ENCODE data around the gene OR6K3.
"Not testable (repeated sequence)": the region's sequence is repeated elsewhere in the genome, so short reads cannot be mapped to it uniquely, and the experiment has no call there.

Gene OR6K3, protein sequence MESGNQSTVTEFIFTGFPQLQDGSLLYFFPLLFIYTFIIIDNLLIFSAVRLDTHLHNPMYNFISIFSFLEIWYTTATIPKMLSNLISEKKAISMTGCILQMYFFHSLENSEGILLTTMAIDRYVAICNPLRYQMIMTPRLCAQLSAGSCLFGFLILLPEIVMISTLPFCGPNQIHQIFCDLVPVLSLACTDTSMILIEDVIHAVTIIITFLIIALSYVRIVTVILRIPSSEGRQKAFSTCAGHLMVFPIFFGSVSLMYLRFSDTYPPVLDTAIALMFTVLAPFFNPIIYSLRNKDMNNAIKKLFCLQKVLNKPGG

DNA sequence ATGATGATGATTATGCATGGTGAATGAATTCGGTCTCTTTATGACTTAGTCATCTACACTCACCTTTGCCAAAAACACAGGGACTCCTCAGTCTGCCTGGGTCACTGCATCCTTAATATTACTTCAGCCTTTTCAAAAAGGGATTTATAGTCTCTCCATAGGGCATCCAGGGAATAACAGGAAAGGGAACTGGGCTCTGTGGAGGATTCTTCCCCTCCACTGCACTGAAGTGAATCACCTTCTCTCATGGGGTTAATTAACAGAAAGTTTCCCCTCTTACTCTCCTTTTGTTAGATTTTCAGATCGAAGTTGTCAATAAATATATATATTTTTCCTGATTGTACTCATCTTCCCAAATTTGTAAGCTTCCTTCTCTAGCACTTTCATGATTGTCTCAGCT is at the start of gene OR6K3:
Gene OR6K3 (minus strand): TSS at position 101 of the 400 bp plus-strand sequence. CDS start 2,605 bp downstream, outside the sequence.
- DNase-seq: no peak

DNA sequence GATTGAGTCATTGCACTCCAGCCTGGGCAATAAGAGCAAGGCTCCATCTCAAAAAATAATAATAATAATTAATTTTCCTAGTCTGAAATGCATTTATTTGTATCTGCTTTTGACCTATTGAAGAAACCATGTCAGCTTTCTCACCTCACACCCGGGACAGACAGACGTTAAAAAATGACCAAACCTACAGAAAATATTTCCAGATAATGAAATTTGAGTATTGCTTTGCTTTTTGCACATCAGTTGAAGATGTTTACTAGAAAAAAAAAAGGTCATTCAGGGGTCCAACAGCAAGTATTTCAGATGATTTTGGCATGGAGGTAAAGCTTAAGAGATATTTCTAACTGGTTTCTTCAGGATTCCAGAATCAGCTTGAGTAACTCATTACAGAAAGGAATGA is 33.9 kb upstream of the OR6K3 start, which contains the start of gene OR6K6:
Gene OR6K6 (plus strand): TSS at position 301 of the 400 bp plus-strand sequence. CDS start 168 bp downstream, outside the sequence.
- no peak for DNase-seq

DNA sequence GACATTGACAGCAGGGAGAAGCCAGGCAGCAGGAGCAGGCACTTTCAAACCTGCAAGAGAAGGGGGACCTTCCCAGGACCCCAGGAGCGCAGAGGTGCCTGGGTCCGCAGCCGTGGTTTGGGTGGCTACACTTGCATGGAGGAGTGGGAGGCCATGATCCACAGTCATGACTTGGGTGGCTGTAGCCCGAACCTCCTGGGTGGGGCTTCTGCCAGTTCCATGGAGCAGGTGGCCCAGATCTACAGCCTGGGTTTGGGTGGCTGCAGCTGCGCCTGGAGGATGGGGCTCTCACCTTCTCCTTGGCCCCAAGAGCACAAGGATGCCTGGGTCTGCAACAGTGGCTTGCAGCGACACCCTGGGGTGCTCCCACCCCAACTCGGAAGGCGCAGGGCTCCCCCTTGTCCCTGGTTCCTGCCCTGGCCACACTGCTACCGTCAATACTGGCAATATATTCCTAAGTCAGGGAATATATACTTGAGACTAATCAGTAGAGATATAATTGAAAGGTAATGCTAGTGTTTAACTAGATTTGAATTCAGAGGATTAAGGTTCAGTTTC is 31.7 kb upstream of the OR6K3 start:
- no peak for DNase-seq

DNA sequence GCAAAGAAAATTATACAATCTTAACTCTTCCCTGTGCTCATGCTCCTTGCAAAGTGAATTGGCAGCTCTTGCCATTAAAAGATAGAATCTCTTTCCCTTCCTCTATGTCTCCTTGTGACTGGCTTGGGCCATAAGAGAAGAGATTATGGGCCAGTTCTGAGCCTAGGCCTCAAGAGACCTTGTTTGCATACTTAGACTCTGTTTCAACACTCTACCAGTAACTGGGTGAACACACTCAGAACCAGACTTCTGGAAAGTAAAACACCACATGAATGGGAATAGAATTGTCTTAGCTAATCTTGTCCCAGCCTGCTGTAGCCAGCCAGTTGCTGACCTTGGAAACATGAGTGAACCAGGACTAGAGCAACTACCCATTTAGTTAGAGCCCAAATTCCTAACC is 15.3 kb upstream of the OR6K3 start:
- no peak for DNase-seq

DNA sequence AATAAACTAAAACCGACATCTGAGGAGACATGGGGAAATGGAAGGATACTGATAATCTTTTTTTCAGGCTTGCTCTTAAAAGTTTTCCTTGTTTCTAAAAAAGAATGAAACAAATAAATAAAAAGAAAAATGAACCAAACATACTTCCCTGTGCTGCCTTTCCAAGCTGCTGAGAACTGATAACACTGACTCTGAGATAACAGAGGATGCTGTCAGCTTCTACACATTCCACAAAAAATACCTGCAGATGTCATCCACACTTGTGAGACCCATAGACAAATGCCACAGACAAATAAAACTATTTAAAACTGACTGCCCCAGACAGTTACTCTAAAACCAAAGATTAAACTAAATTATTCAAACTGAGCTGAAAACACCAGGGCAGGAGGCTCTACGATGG is 12.0 kb upstream of the OR6K3 start:
- no peak for DNase-seq

DNA sequence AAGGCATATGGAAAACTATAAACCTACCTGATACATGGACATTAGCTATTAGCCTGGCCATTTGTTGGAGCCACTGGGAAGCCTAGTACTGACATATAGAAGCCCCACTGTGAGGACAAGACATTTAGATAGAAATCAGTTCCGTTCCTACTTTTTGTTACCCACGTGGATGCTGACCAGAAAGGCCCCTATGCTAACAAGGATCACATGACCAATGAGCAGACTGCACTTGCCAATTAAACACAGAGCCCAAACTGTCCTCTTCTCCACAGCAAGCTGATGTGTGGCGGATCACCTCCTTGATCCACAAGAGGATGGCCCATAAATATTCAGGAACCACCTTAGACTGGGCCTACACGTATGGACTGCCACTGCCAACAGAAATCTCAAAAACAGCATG is 11.2 kb upstream of the OR6K3 start:
- DNase-seq: no peak

DNA sequence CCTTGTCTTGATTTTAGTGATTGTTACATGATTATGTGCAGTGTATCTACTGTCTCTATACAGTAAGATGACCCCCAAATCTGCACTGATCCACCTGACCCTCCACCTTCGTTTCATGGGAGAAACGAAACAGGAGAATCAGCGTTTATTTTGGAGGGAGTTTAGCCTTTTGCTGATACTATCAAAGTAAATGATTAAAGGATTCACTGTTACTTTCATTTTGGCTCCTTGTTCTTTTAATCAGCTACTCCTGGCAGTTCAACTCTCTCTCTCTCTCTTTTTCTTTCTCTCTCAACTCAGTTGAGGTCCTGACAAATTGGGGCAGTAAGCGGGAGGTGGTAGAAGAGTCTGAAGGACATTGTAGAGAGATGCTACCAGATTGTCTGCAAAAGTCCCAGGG is 9.9 kb upstream of the OR6K3 start:
- DNase-seq: no peak

DNA sequence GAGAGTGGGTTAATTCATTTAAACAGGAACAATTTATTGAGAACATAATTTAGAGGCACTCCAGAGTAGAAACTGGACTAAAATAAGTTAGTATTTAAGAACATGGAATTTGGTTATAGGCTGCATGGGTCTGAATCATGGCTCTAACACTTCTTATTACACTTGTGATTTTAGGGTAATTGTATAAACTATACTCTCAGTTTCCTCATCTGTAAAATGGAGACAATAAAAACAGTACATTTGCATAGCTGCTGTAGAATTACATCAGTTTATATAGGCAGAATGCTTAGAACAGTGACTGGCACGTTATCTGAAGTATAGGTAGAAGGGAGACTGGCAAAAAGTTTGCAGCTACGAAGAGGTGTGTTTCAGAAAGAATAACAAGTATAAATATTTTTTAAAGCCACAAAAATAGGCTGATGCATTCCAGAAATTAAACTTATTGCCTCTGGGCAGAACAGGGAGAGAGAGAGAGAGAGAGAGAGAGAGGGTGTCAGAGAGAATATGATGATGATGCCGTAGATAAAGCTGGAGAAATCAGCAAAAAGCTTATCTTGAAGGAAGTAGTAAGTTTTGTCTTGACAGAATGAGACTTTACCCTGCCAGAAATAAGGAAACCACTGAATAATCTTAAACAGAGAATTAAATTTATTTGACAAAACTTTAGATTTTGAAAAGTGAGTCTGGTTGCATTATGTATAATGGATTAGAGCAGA is 8.1 kb upstream of the OR6K3 start:
- no peak for DNase-seq

DNA sequence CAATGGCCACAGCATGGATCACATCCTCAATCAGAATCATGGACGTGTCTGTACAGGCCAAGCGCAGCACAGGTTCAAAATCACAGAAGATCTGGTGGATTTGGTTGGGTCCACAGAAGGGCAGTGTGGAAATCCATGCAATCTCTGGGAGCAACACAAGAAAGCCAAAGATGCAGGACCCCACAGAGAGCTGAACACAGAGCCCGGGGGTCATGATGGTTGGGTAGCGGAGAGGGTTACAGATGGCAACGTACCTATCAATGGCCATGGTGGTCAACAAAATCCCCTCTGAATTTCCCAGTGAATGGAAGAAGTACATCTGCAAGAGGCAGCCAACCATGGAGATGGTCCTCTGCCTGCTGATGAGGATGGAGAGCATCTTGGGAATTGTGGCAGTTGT is 3.9 kb upstream of the OR6K3 start:
- no peak for DNase-seq

DNA sequence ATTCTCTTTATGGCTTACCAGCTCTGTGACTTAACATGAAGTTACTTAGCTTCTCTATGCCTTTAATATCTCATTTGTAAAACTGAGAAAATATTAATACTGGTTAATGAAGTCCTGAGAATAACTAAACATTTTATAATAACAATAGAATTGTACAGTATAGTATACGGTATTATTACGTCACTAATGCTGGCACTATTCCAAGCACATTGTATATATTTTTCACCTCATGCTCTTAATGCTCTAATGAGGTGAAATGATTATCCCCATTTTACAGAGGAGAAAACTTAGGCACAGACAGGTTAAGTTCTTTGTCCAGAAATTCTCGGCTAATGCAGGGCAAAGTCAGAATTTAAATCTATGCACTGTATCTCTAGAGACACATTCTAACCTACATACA is 856 bp downstream of the OR6K3 start:
- DNase-seq: no peak

DNA sequence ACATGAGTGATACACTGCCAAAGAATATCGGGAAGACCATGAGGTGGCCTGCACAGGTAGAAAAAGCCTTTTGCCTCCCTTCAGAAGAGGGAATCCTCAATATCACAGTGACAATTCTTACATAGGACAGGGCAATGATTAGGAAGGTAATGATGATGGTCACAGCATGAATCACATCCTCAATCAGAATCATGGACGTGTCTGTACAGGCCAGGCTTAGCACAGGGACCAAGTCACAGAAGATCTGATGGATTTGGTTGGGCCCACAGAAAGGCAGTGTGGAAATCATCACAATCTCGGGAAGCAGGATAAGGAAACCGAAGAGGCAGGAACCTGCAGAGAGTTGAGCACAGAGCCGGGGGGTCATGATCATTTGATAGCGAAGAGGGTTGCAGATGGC is 3.2 kb downstream of the OR6K3 start:
- DNase-seq: no peak

DNA sequence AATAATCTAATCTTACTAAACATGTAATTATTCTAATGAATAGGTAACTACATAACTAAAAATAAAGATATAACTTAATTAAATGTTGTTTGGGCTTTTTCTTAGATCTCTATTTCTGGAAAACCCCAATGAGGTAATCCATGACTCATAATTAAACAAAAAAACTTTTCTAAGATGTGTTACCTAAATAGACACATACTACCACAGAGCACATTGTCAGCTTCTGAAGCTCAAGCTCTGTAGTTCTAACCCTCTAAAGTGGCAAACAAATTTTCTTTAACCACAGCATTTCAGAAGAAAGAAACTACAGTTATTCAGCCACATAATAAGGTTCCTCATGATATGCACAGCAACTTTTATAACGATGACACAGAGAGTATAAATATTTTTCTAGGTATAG is 4.2 kb downstream of the OR6K3 start:
- no peak for DNase-seq

DNA sequence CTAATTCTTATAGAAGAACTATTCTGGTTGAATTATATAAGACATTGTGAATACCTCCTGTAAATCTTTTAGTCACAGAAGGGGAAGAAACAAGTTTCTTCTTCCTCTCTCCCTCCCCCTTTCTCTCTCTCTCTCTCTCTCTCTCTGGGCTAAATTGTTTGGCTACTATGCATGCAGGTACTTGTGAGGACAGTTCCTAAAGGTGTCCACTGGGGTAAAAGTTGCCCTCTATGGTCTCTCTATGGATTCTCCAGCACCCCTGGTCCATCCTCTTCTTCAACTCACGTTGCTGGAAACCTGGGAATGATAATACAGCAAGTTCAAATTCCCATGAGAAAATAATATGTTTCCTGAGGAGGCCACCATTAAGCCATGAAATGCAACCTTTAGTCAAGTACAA is 5.8 kb downstream of the OR6K3 start:
- DNase-seq: no peak

DNA sequence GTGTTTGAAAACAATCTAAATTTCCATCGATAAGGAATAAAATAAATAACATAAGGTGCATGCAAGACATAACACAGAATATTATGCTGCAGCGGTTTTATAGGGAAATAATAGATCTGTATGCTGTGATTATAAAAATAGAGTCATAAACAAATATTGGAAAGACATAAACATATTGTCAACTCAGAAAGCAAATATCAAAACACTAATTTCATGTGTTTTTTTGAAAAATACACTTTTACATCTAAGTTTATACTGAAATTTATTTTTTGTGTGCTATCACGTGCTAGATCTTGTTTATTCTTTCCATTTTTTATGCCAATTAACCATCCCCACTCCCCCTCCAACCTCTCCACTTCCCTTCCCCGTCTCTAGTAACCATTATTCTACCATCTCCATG is 9.4 kb downstream of the OR6K3 start:
- no peak for DNase-seq

DNA sequence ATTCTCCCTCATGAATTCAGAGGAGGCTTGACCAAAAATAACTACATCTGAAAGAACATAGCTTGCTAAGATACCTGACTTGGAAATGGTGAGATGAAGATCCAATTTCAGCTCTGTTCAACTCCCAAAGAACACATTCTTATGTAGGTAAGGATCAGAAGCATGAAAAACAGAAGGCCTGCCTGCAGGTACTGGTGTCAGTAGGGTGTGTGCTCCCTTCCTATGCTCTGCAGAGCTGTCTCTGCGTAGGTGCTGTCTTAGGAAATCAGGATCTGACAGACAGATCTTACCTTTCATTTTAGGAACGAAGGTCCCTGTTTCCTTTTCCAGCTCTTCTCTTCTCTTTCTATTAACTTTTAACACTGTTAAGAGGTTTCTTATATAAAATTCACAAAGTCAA is 14.4 kb downstream of the OR6K3 start:
- DNase-seq: no peak

DNA sequence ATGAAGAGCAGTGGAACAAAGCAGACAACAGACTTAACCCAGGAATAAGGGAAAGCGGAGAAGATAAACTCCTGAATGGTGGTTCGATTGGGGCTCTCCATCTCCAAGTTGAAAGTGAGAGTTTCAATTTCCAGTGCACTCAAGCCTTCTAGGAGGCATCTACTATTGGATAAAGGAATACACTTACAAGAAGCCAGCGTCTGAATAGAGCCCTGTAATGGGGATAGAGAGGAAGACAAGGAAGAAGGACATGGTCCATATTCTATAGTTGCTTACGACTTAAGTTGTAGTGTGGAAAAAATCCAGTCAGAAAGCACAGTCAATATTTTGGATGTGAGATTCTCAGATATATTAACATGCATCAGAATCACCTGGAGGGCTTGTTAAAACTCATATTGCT is 20.0 kb downstream of the OR6K3 start, which contains the start of gene OR6K2:
Gene OR6K2 (minus strand): TSS at position 101 of the 400 bp plus-strand sequence. CDS start 0 bp downstream, at position 101.
- no peak for DNase-seq

DNA sequence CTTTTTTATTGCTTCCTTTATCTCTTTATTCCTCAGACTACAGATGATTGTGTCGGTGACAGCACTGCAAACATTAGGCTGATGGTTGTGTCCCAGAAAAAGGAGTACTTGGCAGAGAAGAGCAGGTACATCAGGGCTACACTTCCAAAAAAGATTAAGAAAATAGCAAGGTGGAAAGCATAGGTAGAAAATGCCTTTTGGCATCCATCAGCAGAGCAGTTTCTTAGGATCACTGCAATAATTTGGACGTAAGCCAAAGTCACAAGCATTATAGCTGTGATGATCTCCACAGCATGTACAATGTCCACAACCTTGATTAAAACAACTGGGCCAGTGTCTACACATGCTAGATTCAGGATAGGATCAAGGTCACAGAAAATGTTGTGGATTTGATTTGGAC is 25.9 kb downstream of the OR6K3 start:
- no peak for DNase-seq

DNA sequence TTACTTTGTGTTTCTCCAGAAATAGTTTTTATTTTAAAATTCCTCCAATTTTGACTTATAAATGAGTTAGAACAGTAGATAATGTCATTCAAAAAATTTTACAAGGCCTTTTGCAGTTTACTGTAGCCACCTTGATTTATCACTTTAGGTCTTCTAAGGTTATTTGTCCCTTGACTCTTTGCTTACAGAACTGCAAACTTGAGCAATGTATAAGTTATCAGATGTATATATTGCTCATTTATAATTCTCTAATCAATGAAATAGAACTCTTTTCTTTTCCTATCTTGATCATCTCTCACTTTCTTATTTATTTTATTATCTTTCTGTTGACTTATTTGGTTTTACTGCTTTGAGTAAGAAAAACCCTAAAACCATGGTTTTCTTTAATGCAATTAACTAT is 28.2 kb downstream of the OR6K3 start:
- no peak for DNase-seq

DNA sequence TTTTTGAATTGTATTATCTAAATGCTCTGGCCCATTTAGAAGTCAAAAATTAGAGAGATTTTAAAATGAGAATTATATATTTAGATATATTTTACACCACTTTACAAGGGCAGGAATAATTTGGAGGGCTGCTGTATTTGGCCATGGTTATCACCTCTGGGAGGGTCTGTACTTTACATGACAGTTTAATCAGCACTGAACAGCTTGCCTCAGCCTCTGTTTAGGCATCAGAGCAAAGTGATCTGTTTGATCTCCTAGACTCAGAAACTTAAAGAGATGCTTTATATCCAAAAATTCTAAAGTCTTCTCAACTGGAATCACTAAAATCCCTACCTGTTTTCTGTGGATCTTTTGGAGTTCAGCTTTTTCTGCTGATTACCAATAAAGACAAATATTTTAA is 28.6 kb downstream of the OR6K3 start:
- DNase-seq: no peak

DNA sequence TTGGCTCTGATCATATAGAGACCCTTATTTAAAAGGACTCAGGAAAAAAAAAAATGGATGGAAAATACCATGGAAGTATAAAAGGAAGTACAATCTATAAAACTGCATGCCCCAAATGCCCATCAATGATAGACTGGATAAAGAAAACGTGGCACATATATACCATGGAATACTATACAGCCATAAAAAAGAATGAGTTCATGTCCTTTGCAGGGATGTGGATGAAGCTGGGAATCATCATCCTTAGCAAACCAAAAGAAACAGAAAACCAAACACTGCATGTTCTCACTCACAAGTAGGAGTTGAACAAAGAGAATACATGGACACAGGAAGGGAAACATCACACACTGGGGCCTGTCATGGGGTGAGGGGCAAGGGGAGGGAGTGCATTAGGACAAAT is 29.4 kb downstream of the OR6K3 start:
- DNase-seq: not testable (repeated sequence)

DNA sequence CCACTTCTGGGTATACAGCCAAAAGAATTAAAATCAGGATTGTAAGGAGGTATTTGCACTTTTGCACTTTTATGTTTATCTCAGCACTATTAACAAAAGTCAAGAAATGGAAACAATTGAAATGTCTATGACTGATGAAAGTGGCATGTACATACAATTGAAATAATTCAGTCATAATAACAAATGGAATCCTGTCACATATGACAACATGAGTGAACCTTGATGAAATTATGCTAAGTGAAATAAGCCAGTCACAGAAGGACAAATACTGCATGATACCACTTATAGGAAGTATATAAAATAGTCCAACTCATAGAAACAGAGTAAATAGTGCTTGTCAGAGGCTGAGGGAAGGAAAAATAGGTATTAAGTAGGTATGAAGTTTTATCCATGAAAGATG is 30.6 kb downstream of the OR6K3 start:
- no peak for DNase-seq

DNA sequence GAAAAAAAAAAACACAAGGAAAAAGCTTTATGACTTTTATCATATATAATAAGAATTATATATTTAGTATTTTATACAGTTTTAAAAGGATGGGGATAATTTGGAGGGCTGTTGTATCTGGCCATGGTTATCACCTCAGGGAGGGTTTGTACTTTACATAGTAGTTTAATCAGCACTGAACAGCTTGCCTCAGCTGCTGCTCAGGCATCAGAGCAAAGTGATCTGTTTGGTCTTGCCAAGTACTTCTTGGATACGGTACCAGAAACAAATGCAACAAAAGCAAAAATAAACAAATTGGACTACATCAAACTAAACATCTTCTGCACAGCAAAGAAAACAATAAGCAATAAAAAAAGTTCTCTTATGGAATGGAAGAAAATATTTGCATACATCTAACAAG is 31.4 kb downstream of the OR6K3 start:
- DNase-seq: no peak

DNA sequence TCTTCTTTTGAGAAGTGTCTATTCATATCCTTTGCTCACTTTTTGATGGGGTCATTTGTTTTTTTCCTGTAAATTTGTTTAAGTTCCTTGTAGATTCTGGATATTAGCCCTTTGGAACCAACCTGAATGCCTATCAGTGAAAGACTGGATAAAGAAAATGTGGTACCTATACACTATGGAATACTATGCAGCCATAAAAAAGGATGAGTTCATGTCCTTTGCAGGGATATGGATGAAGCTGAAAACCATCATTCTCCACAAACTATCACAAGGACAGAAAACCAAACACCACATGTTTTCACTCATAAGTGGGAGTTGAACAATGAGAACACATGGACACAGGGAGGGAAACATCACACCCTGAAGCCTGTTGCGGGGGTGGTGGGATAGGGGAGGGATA is 32.2 kb downstream of the OR6K3 start:
- DNase-seq: not testable (repeated sequence)

DNA sequence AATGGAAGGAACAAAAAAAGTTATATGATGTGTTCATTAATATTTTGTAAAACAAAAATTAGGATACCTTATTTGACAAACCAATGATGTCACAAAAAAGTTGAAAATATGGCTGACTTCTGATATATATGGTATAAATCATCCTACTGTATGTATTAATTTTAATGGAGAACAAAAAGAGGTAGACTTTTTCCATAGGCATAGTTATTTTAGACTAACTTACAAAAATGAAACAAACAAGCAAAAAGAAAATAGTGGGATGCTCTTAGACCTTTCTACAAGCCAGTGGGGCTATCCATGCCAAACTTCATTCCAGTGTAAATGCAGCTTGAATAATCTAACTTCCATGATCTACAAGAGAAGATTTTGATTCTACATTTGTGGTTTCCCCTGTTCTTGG is 33.5 kb downstream of the OR6K3 start:
- DNase-seq: no peak

Data from right hindlimb (tissue), 1 donor.